Dedifferentiated amniotic fluid mesenchymal stem cell (primary cell): ENCODE data around the gene CDCA5.
A peak's percentile ranks its signal among the peaks of the same experiment; 100 is the strongest.

Source experiments
- DNase-seq: peaks from one replicate; pipeline ENCODE4 v3.0.0-alpha.2; 2016; ENCODE audit errors: extremely low spot score

Gene CDCA5

DNA sequence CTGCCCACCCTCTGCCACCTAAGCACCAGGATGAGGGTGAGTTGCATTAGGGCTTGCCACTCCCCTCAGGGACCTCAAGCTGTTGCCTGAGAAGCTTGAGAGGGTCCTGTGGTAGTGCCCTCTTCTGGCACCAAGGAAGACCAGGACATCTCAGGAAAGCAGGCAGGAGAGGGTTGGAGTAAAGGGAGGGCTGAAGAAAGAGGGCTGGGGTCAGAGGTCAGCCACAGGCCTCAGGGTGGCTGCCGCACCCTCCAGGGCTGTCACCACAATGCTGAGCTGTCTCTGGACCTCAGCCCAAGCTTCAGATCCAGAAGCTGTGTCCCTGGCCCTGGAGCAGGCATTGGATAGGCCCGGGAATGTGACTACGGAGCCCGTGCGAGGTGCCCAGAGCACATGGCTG lies 38.8 kb downstream of the CDCA5 start:
- DNase-seq, result no peak

DNA sequence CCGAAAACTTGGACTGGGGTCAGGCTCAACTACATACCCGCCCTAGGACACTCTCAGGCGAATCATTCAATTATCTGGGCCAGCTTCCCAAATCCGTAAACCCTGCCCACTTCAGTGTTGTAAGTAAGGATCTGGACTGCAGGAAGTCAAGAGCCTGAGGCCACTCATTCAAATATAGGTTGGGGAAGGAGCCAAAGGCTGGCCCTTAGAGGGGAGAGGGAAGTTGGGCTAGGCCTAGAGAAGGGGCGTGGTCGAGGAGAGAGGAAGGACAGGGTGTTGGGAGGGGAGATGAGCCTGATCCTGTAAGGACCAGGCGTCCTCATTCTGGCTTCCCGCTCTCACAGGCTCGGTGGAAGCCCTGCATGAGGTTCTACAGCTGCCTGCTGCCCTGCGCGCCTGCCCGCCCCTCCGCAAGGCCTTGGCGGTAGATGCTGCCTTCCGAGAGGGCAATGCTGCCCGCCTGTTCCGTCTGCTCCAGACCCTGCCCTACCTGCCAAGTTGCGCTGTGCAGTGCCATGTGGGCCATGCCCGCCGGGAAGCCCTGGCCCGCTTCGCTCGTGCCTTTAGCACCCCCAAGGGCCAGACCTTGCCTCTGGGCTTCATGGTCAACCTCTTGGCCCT lies 39.8 kb downstream of the CDCA5 start:
- DNase-seq, result no peak

DNA sequence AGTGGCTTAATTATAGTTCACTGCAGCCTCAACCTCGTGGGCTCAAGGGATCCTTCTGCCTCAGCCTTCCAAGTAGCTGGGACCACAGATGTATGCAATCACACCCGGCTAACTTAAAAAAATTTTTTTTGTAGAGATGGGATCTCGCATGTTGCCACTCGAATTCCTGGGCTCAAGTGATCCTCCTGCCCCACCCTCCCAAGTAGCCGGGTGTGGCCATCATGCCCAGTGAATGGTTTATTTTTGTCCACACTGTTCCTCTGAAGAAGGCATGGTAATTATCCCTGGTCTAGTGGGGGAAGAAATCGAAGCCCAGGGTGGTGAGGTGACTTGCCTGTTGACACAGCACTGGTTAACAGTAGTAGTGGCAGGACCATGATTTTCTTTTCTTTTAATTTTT lies 40.9 kb downstream of the CDCA5 start:
- no peak for DNase-seq

DNA sequence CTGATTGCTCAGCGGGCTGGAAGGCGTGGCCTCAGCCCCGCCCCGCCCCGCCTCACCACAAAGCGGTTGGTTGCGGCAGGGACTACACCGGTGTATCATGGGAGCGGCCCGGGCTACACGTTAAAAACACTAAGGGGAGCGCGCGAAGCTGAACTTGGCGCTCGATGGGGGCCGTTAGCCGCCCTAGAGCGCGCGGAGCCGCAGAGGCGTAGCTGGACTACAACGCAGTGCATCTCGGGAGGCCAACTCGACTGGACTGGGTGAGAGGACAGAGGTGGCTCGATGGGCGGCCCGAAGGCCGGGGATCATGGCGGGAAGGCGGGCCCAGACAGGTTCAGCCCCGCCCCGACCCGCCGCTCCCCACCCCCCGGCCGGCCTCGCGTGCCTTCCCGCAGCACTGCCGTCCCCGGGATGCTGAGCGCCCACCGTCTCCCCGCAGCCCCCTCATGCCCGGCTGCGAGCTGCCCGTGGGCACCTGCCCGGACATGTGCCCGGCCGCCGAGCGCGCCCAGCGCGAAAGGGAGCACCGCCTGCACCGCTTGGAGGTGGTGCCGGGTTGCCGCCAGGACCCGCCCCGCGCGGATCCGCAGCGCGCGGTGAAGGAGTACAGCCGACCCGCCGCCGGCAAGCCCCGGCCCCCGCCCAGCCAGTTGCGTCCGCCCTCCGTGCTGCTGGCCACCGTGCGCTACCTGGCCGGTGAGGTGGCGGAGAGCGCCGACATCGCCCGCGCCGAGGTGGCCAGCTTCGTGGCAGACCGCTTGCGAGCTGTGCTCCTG lies 42.8 kb downstream of the CDCA5 start, which contains the start of gene SAC3D1:
TSS of gene SAC3D1 (plus strand) at position 364 of the 776 bp plus-strand sequence. CDS start at position 447, 83 bp downstream.
- peak; percentile 76 for DNase-seq

DNA sequence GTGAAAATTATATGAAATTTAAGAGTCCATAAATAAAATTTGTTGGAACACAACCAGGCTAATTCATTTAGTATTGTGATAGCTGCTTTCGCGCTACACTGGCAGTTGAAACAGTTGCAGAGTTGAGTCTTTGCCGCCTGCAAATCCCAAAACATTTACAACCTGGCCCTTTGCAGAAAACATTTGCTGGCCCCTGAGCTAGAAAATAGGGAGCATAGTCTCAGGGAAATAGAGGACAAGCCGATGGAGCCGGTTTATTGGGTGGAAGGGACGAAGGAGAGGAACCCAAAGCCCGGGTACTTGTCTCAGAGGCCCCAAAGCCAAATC lies 43.4 kb downstream of the CDCA5 start:
- DNase-seq, result no peak

DNA sequence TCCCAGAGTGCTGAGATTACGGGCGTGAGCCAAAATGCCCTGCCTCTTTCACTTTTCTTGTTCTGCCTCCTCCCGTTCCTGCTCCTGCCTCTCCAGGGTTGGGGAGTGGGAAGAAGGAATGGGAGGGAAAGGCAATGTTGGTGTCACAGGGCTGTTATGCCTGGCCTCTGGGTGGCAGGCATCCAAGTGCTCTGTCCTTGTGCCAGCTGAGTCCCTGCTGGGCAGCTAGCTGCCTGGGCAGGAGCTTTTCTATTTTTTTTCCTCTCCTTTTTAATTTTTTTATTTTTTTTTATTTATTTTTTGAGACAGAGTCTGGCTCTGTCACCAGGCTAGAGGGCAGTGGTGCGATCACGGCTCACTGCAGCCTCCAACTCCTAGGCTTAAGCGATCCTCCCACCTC lies 46.9 kb downstream of the CDCA5 start:
- no peak for DNase-seq

DNA sequence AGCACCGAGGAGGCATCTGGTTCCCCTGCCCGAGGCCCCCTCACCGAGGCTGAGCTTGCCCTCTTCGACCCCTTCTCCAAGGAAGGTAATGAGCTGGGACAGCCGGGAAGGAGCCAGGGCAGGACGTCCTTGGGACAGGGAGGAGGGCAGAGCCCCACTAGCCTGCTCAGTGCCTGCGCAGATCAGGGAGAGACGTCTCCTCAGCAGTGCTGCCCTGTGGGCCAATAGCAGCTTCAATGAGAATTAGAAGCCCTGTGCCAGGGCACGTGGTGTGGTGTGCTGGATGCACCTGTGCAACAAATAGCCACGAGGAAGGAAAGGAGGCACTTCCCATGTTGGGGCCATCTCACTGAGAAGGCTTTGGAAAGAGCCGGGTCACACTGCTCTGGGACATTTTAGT lies 48.3 kb downstream of the CDCA5 start:
- DNase-seq, result no peak

DNA sequence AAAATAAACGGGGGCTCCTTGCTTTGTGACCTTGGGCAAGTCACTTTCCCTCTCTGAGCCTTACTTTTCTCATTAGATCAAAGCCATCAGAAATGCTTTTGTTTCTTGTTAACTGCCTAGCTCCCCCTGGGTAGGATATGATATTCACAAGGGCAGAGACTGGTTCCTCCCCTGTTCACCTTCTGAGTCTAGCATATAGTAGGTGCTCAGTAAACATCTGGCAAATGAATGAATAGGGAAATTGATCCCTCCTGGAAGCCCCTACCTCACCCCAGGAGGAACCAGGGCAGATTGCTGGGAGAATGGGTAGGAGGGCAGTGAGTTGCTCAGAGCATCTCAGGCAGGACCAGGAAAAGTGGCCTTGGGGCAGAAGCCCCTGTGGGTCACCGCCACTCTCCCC lies 49.4 kb downstream of the CDCA5 start:
- no peak for DNase-seq

DNA sequence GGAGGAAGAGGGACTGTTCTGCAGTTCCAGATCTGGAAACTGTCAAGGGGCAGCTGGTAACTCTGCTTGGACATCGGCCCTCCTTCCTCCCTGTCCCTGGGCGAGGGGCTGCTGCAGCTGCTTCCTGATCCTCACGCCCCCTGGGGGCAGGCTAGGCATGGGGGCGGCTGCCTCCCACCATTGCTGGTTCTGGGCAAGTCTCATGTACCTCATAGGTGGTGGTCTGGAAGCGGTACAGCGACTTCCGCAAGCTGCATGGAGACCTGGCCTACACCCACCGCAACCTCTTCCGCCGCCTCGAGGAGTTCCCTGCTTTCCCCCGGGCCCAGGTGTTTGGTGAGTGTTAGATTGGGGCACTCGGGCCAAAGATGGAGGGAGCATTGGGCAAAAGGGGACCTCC lies 51.6 kb downstream of the CDCA5 start:
- no peak for DNase-seq
